CD4-positive, alpha-beta T cell treated with Interleukin-15 for 1 hour (primary cell): ENCODE data around the gene EPS8L3.
"Not testable (repeated sequence)": the region's sequence is repeated elsewhere in the genome, so short reads cannot be mapped to it uniquely, and the experiment has no call there.

ENCODE experiments used
- DNase-seq: peaks from one replicate; pipeline ENCODE4 v3.0.0-alpha.2; 2020

EPS8L3 gene

GRCh38 chr1:109732390-109732881 is 31.3 kb downstream of the EPS8L3 start:
- no peak for DNase-seq

DNA sequence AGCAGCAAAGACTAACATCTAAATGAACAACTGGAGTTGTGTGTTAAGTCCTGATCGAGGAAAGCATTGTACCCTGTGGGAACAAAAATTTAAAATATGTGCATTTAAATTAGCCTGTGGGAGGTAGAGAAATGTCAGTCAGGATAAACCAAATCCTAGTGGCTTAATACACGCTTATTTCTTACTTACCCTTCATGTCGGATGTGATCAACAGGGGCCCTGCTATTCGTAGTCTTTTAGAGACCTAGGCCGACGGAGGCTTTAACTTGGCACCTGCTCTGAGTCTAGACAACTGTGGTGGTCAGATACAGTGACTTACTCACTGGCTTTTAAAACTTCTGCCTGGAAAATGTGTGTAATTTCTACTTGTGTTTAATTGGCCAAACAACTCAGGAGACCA is 33.1 kb downstream of the EPS8L3 start:
- DNase-seq: no peak

DNA sequence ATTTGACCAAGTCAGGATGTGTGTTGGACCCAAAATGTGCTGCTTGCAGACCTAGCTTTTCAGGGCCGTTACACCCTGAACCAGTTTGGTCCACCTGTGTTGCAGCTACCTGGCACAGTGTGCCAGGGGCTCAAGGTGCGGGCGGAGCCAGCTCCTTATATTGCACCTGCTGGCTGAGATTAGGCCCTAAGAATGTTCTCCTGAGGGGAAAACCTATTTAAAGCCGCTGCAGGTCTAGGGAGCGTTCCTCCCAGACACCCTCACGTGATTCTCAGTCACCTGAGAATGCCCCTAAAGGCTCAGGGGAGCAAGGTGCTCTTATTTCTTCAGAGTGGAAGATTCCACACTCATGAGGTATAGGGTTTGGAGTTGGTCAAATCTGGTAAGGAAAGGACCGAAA is 34.9 kb downstream of the EPS8L3 start:
- no peak for DNase-seq

GRCh38 chr1:109726728-109727373 is 36.9 kb downstream of the EPS8L3 start:
- no peak for DNase-seq

DNA sequence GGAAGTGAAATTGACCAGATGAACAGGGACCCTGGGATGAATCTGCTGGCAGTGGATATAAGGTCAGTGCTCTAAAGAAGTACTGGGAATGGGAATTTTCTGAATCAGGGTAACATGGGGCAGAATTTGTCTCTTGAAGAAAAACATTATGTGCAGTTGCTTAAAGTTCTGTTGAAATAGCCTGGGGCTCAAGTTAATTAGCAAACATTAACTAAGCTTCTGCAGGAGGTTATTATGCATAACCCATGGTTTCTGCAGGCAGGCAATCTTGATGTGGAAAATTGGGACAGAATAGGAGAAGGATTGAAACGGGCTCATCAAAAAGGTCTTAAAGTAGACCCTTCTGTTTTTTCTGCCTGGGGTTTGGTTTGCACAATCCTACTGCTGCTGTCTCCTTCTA is 37.7 kb downstream of the EPS8L3 start:
- DNase-seq: no peak

- no peak for DNase-seq
Measured at GRCh38 chr1:109725510-109725909, 38.2 kb downstream of the EPS8L3 start.

- DNase-seq: no peak
Measured at GRCh38 chr1:109724933-109725332, 38.8 kb downstream of the EPS8L3 start.

DNA sequence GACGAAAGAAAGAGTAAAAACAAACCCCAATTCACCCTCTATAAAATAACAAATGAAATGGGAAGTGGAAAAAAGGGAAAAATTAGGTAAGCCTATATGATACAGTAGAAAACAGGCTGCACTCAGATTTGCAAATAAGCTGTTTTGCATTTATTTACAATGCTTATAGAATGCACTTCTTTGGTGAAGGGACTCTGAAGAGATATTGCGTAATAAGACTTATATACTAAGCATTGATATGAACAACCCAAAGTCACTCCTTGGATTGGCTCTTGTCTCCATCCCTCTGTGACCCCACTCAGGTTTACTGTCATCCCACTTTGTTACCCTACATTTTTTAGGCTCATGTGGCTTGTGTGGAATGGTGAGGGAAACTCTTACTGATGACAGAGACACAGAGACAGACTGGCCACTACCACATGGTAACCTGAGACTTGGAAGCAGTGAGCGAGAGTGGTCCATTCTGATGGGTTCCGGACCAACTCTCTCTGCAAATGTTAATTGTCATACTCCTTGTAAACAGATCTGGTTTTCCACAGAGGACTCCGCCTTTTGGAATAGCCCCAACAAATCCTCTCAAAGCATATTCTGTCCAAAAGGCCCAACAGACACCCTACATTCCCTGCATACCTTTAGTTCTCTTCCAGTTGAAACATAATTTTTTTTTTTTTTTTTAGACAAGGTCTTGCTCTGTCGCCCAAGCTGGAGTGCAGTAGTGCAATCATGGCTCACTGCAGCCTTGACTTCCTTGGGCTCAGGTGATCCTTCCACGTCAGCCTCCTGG is 40.6 kb downstream of the EPS8L3 start:
- no peak for DNase-seq

GRCh38 chr1:109721971-109722370 is 41.8 kb downstream of the EPS8L3 start:
- no peak for DNase-seq

- no peak for DNase-seq
Measured at GRCh38 chr1:109721042-109721441, 42.7 kb downstream of the EPS8L3 start.

- no peak for DNase-seq
Measured at GRCh38 chr1:109719337-109719837, 44.3 kb downstream of the EPS8L3 start.

- no peak for DNase-seq
Measured at GRCh38 chr1:109718495-109718894, 45.2 kb downstream of the EPS8L3 start.

DNA sequence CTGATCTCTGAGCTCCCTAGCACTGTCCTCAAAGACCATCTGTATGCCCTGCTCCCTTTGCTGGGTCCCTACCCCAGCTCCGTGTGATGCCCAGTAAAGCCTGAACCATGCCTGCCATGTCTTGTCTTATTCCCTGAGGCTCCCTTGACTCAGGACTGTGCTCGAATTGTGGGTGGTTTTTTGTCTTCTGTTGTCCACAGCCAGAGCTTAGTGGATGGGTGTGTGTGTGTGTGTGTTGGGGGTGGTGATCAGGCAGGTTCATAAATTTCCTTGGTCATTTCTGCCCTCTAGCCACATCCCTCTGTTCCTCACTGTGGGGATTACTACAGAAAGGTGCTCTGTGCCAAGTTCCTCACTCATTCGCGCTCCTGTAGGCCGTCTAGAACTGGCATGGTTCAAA is 46.0 kb downstream of the EPS8L3 start:
- no peak for DNase-seq

GRCh38 chr1:109716570-109717090 is 47.1 kb downstream of the EPS8L3 start:
- no peak for DNase-seq

DNA sequence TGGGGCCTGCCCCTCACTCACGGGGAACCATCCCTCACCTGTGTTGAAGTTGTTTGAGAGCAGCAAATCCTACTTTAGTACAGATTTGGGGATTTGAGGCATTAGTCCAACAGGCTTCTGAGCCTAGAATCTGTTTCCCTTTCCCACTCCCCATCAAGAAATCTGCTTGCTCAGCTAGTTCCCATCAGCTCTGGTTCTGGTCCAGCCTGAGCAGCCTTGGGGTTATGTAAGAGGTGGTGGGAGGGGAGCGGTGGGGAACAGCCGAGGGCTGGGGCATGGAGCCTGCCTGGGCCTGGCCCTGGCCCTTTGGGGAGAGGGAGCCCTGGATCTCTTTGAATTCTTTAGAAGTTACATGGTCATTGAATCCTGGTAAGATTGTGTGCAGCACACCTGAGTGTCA is 47.6 kb downstream of the EPS8L3 start:
- DNase-seq: no peak

DNA sequence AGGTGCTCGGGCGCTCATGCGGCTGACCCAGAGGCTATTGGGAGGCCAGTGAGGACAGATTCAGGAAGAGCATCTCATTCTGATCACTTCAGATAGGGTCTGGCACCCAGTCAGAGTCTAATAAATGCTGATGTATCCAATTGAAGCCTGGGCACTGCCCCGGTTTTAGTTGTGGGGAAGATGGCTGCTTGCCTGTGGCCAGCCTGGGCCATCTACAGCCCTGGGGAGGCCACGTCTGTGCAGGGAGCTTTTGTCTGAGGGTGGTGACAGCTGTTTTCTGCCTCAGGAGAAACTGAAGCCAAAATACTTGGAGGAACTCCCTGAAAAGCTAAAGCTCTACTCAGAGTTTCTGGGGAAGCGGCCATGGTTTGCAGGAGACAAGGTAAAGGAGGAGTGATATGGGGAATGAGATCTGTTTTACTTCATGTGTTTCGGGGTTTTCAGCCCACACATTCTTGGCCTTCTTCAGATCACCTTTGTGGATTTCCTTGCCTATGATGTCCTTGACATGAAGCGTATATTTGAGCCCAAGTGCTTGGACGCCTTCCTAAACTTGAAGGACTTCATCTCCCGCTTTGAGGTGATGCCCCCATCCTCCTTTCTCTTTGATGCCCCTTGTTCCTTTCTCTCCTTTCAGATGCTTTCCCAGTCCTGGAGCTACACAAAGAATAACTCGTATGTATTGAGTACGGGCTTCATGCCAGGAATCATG is 48.9 kb downstream of the EPS8L3 start:
- no peak for DNase-seq

GRCh38 chr1:109713636-109714035 is 50.1 kb downstream of the EPS8L3 start:
- DNase-seq: no peak

GRCh38 chr1:109712321-109712864 is 51.3 kb downstream of the EPS8L3 start:
- DNase-seq: no peak

- DNase-seq: not testable (repeated sequence)
Measured at GRCh38 chr1:109711593-109712320, 52.0 kb downstream of the EPS8L3 start, which contains the start of gene GSTM5. TSS of gene GSTM5 (plus strand) at chr1:109712251. CDS start at chr1:109712313, 62 bp downstream.

GRCh38 chr1:109709822-109710221 is 53.9 kb downstream of the EPS8L3 start:
- not testable (repeated sequence) for DNase-seq

GRCh38 chr1:109708949-109709348 is 54.8 kb downstream of the EPS8L3 start:
- not testable (repeated sequence) for DNase-seq

DNA sequence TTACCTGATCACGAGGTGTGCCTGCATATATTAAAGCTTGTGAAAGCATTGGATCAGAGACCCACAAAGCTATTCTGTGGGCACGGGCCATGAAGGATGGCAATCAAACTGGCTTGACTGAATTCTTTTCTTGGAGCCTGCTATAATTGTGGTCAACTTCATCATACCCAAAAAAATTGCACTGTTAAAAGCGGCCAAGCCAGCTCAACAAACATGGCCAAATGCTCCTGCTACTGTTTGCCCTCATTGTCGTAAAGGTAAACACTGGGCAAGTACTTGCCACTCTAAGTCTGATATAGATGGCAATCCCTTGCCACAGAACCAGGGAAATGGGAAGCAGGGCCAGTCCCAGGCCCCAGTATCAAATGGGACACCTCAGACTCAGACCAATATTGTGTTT is 58.3 kb downstream of the EPS8L3 start:
- DNase-seq: no peak
